Right lung (tissue), 10 donors: ENCODE data around the gene PCDHA13. TPM values are rescaled to one million over a fixed set of nuclear protein-coding genes. Genes with fewer than 3 reads are reported as not detected.
"Not testable (repeated sequence)": the region's sequence is repeated elsewhere in the genome, so short reads cannot be mapped to it uniquely, and the experiment has no call there.

Experiments used
- DNase-seq, 2 donors: peaks; one replicate each; pipeline ENCODE4 v3.0.0-alpha.2; 2013
- long read RNA-seq, 8 donors: transcript quantifications; one replicate each; lab custom pipeline, GENCODE V29; 2026
- polyA plus RNA-seq, 5 donors: library from polyadenylated mRNA; unstranded; fragments of 120-200 nt; gene quantifications; one replicate each; pipeline versions ENCODE4 v1.2.1 to v1.2.3, GENCODE V29; 2013; ENCODE audit warnings: inconsistent platforms in 1 of 5, low replicate concordance in 1 of 5; ENCODE audit not compliant: insufficient read length in 5 of 5, insufficient read depth in 1 of 5

The PCDHA13 gene
- polyA plus RNA-seq, result under 1 TPM; 0.08 to 0.42 (median 0.11) TPM
- long read RNA-seq, donor 1, result 0 reads
- long read RNA-seq, donor 2, result 0 reads
- long read RNA-seq, donor 3, result 0 reads
- long read RNA-seq, donor 4, result 0 reads
- long read RNA-seq, donor 5, result 0 reads
- long read RNA-seq, donor 6, result 0 reads
- long read RNA-seq, donor 7, result 0 reads
- long read RNA-seq, donor 8, result 0 reads

- peak in 1 of 2 donors; percentile 1 for DNase-seq
These were observed at the start of gene PCDHA13 for GRCh38 chr5:140881889-140882590. PCDHA13 (plus strand) TSS chr5:140882124; CDS start chr5:140882269, 145 bp downstream.

- no peak for DNase-seq
These were observed 47.9 kb upstream of the PCDHA13 start, which contains the start of gene PCDHA7 for GRCh38 chr5:140833993-140834392. PCDHA7 (plus strand) TSS chr5:140834269; CDS start chr5:140834384, 115 bp downstream.

GRCh38 chr5:140834439-140835008 lies 47.4 kb upstream of the PCDHA13 start:
- DNase-seq, result not testable (repeated sequence)

- DNase-seq, result no peak
These were observed 46.1 kb upstream of the PCDHA13 start for GRCh38 chr5:140835622-140836510.

GRCh38 chr5:140840978-140841962 lies 40.7 kb upstream of the PCDHA13 start, which contains the start of gene PCDHA8:
PCDHA8 (plus strand) TSS chr5:140841187; CDS start chr5:140841322, 135 bp downstream.
- no peak for DNase-seq

- DNase-seq, result no peak
These were observed 38.9 kb upstream of the PCDHA13 start for GRCh38 chr5:140842798-140843733.

- not testable (repeated sequence) for DNase-seq
These were observed 33.5 kb upstream of the PCDHA13 start, which contains the start of gene PCDHA9 for GRCh38 chr5:140848139-140849102. PCDHA9 (plus strand) TSS chr5:140848382; CDS start chr5:140848496, 114 bp downstream.

GRCh38 chr5:140849831-140850634 lies 31.9 kb upstream of the PCDHA13 start:
- not testable (repeated sequence) for DNase-seq

- DNase-seq, result peak in 1 of 2 donors; percentile 1
These were observed 25.9 kb upstream of the PCDHA13 start, which contains the start of gene PCDHA10 for GRCh38 chr5:140855772-140856674. PCDHA10 (plus strand) TSS chr5:140855897; CDS start chr5:140856049, 152 bp downstream.

GRCh38 chr5:140857177-140857986 lies 24.5 kb upstream of the PCDHA13 start:
- no peak for DNase-seq

GRCh38 chr5:140857987-140858240 lies 24.0 kb upstream of the PCDHA13 start:
- DNase-seq, result no peak

GRCh38 chr5:140862441-140863295 lies 19.3 kb upstream of the PCDHA13 start:
- DNase-seq, result no peak

GRCh38 chr5:140868721-140869554 lies 13.0 kb upstream of the PCDHA13 start, which contains the start of gene PCDHA11:
PCDHA11 (plus strand) TSS chr5:140868957; CDS start chr5:140869104, 147 bp downstream.
- peak in 1 of 2 donors; percentile 2 for DNase-seq
